H1 (cell line): Measurements from ENCODE around the gene CAMK2B. TPM values are rescaled to one million over a fixed set of nuclear protein-coding genes. Genes with fewer than 3 reads are reported as not detected.
A peak's percentile ranks its signal among the peaks of the same experiment; 100 is the strongest.

Source experiments
- EZH2 ChIP-seq: fragments of 200-600 bp; sonication (generic); IDR thresholded peaks from 2 replicates; pipeline ENCODE4 v1.7.1; 2012; ENCODE audit warnings: low read depth, mild to moderate bottlenecking, moderate library complexity, low read length, inconsistent platforms; ENCODE audit not compliant: severe bottlenecking
- PHF8 ChIP-seq: fragments of 200-600 bp; sonication (generic); conservative IDR thresholded peaks from 2 replicates; pipeline ENCODE4 v1.7.1; 2012; ENCODE audit warnings: low read depth, mild to moderate bottlenecking, inconsistent platforms, low read length, moderate library complexity
- SIN3A ChIP-seq, 2 experiments: IDR thresholded peaks in 1 of 2; conservative IDR thresholded peaks in 1 of 2; 2 replicates each; pipeline ENCODE4 v1.6.1; 2011 to 2012; ENCODE audit warnings: low read length in 2 of 2, improper control_type of control experiment in 1 of 2, low read depth in 1 of 2, mild to moderate bottlenecking in 1 of 2
- YY1 ChIP-seq: IDR thresholded peaks from 2 replicates; pipeline ENCODE4 v1.6.1; 2011; ENCODE audit warnings: low read depth, mild to moderate bottlenecking, low read length
- polyA plus RNA-seq, 7 experiments: library from polyadenylated mRNA; depleted of rRNA in 3 of 7; stranded (reverse) in 5 of 7; unstranded in 2 of 7; fragments of >200 nt in 5 of 7; fragments of 200-250 nt in 2 of 7; gene quantifications; 1 replicate in 5 of 7; 2 replicates in 1 of 7; 4 replicates in 1 of 7; pipeline versions ENCODE4 v1.2.1 to v1.2.3, GENCODE V29; 2011 to 2013; ENCODE audit warnings: missing spikeins in 2 of 7, mixed read lengths in 2 of 7
- total RNA-seq: library from RNA; stranded (reverse); fragmentation: NEBNext Ultra II Directional; extraction: Animal tissue kit (Norgen Biotek cat#: 25700); gene quantifications from 2 replicates; pipeline ENCODE4 v1.2.1, GENCODE V29; 2021
- TF ChIP-seq, protein P1 (sequence below): fragments of 300-600 bp; sonication (generic); IDR thresholded peaks from 2 replicates; pipeline ENCODE4 v1.7.1; 2012; ENCODE audit warnings: low read length, moderate library complexity, mild to moderate bottlenecking, inconsistent platforms; ENCODE audit not compliant: insufficient replicate concordance
- TF ChIP-seq, protein P2 (sequence below), 3 experiments: IDR thresholded peaks; 1 replicate in 2 of 3; 2 replicates in 1 of 3; pipeline versions ENCODE4 v1.5.1 to v1.6.1; 2011; ENCODE audit warnings: low read length in 3 of 3, mild to moderate bottlenecking in 3 of 3, inconsistent platforms in 2 of 3, low read depth in 1 of 3, moderate library complexity in 1 of 3; ENCODE audit not compliant: insufficient read depth in 1 of 3; ENCODE audit errors: control extremely low read depth in 1 of 3

Gene CAMK2B
- total and polyA plus RNA-seq, 2 of the 8 experiments (the other 6 are each of a cell fraction or from before 2014, with no cell fraction given) = 0.05 to 0.15 TPM

DNA sequence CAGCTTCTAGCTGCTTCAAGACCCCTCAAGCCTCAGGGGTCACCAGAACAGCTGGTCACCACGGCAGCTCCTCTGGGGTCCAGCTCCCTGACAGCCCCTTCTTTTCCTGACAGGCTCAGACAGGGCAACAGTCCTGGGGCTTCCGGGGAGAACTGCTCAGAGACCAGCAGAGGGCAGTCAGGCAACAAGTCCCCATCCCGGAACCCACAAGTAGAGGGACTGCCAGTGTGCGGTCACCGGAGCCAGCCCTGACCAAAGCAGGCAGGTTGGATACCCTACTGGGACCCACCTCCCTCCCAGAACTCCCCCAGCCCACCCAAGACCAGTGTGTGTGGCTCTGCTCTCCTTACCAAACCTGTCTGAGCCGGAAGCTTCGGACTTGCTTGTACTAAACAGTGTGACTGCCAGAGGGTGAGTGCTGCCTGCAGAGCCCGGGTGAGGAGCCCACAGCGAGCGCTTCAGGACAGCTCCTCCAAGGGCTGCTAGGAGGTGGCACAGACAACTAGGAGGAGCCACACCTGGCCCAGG is 84.3 kb downstream of the CAMK2B start (continued):
- TF ChIP-seq, protein P1, sequence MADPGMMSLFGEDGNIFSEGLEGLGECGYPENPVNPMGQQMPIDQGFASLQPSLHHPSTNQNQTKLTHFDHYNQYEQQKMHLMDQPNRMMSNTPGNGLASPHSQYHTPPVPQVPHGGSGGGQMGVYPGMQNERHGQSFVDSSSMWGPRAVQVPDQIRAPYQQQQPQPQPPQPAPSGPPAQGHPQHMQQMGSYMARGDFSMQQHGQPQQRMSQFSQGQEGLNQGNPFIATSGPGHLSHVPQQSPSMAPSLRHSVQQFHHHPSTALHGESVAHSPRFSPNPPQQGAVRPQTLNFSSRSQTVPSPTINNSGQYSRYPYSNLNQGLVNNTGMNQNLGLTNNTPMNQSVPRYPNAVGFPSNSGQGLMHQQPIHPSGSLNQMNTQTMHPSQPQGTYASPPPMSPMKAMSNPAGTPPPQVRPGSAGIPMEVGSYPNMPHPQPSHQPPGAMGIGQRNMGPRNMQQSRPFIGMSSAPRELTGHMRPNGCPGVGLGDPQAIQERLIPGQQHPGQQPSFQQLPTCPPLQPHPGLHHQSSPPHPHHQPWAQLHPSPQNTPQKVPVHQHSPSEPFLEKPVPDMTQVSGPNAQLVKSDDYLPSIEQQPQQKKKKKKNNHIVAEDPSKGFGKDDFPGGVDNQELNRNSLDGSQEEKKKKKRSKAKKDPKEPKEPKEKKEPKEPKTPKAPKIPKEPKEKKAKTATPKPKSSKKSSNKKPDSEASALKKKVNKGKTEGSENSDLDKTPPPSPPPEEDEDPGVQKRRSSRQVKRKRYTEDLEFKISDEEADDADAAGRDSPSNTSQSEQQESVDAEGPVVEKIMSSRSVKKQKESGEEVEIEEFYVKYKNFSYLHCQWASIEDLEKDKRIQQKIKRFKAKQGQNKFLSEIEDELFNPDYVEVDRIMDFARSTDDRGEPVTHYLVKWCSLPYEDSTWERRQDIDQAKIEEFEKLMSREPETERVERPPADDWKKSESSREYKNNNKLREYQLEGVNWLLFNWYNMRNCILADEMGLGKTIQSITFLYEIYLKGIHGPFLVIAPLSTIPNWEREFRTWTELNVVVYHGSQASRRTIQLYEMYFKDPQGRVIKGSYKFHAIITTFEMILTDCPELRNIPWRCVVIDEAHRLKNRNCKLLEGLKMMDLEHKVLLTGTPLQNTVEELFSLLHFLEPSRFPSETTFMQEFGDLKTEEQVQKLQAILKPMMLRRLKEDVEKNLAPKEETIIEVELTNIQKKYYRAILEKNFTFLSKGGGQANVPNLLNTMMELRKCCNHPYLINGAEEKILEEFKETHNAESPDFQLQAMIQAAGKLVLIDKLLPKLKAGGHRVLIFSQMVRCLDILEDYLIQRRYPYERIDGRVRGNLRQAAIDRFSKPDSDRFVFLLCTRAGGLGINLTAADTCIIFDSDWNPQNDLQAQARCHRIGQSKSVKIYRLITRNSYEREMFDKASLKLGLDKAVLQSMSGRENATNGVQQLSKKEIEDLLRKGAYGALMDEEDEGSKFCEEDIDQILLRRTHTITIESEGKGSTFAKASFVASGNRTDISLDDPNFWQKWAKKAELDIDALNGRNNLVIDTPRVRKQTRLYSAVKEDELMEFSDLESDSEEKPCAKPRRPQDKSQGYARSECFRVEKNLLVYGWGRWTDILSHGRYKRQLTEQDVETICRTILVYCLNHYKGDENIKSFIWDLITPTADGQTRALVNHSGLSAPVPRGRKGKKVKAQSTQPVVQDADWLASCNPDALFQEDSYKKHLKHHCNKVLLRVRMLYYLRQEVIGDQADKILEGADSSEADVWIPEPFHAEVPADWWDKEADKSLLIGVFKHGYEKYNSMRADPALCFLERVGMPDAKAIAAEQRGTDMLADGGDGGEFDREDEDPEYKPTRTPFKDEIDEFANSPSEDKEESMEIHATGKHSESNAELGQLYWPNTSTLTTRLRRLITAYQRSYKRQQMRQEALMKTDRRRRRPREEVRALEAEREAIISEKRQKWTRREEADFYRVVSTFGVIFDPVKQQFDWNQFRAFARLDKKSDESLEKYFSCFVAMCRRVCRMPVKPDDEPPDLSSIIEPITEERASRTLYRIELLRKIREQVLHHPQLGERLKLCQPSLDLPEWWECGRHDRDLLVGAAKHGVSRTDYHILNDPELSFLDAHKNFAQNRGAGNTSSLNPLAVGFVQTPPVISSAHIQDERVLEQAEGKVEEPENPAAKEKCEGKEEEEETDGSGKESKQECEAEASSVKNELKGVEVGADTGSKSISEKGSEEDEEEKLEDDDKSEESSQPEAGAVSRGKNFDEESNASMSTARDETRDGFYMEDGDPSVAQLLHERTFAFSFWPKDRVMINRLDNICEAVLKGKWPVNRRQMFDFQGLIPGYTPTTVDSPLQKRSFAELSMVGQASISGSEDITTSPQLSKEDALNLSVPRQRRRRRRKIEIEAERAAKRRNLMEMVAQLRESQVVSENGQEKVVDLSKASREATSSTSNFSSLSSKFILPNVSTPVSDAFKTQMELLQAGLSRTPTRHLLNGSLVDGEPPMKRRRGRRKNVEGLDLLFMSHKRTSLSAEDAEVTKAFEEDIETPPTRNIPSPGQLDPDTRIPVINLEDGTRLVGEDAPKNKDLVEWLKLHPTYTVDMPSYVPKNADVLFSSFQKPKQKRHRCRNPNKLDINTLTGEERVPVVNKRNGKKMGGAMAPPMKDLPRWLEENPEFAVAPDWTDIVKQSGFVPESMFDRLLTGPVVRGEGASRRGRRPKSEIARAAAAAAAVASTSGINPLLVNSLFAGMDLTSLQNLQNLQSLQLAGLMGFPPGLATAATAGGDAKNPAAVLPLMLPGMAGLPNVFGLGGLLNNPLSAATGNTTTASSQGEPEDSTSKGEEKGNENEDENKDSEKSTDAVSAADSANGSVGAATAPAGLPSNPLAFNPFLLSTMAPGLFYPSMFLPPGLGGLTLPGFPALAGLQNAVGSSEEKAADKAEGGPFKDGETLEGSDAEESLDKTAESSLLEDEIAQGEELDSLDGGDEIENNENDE = no peak
- TF ChIP-seq EZH2 (no peak), SIN3A (conservative IDR thresholded peaks at IDR 0.05 in 1 of 2, IDR thresholded peaks at IDR 0.05 in 1 of 2; ENCODE audit: low read depth in 1 of 2, low read length in 2 of 2) (peak; percentile 37 to 82; a peak in 2 of 4 replicates), PHF8 (no peak), YY1 (no peak)
- TF ChIP-seq, protein P2, sequence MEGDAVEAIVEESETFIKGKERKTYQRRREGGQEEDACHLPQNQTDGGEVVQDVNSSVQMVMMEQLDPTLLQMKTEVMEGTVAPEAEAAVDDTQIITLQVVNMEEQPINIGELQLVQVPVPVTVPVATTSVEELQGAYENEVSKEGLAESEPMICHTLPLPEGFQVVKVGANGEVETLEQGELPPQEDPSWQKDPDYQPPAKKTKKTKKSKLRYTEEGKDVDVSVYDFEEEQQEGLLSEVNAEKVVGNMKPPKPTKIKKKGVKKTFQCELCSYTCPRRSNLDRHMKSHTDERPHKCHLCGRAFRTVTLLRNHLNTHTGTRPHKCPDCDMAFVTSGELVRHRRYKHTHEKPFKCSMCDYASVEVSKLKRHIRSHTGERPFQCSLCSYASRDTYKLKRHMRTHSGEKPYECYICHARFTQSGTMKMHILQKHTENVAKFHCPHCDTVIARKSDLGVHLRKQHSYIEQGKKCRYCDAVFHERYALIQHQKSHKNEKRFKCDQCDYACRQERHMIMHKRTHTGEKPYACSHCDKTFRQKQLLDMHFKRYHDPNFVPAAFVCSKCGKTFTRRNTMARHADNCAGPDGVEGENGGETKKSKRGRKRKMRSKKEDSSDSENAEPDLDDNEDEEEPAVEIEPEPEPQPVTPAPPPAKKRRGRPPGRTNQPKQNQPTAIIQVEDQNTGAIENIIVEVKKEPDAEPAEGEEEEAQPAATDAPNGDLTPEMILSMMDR (IDR thresholded peaks at IDR 0.05; ENCODE audit: control extremely low read depth in 1 of 3, insufficient read depth in 1 of 3, low read depth in 1 of 3, low read length in 3 of 3) = peak in 2 of 3 experiments; percentile 84 to 92; a peak in 3 of 4 replicates
